ENCODE results near the gene FMN1. TPM values are rescaled to one million over a fixed set of nuclear protein-coding genes. Genes with fewer than 3 reads are reported as not detected.

FMN1 gene
- total and polyA plus RNA-seq, 7 donors, result 0.21 to 20.0 (median 2.5) TPM

DNA sequence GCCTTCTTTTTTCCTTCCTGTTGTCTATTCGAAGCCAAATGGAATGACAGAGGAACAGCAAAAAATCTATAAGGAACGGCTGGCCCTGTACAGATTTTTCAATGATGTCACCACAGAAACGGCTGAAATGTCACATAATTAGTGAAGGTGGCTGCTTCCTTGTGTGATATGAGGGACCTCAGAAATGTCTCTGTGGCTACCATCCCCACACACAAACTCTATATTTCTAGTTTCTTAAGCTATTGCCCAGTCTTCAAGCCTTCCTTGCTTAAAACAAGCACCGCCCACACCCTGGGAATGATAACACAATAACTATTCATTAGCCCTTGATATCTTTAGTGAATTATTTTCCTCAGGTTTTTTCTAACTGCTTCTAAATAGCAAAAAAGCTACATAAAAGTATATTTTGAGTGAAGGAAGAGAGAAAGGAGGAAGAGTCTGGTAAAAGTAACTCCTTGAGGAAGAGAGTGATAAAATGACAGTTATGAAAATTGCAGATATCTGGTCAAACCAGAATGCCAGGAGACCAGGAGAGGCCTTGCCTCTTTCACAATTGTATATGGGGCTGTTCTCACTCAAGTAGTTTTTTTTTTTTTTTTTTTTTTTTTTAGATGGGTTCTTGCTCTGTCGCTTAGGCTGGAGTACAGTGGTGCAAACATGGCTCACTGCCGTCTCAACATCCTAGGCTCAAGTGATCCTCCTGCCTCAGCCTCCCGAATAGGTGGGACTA is 38.7 kb downstream of the FMN1 start:
- WGBS, 3 donors, result 88 to 92% (median 90%) methylated on average over 7 of the region's 7 CpGs

DNA sequence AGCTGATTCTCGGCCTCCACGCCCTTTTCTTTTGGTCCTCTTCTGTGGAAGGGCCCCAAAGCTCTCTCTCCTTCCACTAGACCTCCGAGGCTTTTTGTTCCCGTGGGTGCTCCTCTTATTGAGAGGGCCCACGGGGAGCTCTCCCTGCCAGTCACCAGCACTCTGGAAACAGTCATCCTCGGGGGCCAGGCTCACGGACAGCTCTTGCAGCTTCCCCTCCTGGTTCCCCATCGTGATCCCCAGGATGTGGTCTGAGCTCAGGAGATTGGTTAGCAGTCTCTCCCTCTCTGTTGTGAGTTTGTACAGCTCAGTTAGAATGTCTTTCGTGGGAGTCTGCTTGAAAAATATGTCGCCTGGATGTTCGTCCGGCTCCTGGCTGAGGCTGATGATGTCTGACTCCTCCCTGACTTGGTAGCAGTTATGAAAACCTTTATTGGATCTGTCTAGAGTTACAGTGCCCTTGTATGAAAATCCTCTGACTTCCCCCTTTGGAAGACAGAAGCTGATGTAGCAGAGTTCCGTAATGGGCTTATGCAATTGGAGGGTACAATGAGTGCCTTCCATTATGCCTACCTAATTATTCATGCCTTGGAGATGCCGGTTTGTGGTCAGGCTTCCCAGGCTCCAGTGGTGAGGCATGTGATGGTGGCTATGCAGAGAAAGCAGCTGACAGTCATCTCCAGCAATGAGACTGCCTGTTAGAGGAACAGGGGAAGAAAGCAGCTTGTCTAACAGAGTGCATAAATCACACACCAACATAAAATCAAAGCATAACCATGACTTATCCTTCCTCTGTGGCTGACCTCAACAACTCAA is 40.0 kb downstream of the FMN1 start:
- peak in 1 of 2 donors; percentile 60 for DNase-seq
- Histone ChIP-seq H3K27me3 (ENCODE audit: insufficient read depth in 3 of 3, low read length in 2 of 3) (no peaks in the 10 kb centered on the region), H3K27ac (peak overlapping the region; percentile 61), H3K36me3 (ENCODE audit: insufficient read depth in 1 of 2, low read depth in 1 of 2) (no peaks in the 10 kb centered on the region), H3K4me1 (no peaks in the 10 kb centered on the region), H3K4me3 (peak overlapping the region; percentile 15), H3K9me3 (no peaks in the 10 kb centered on the region)
- intact Hi-C loops (cut with DNase I), result no loop called here
- peak; percentile 80 to 94 (median 86) for ATAC-seq
- WGBS, 3 donors, result 66 to 76% (median 70%) methylated on average over 14 of the region's 14 CpGs
- TF ChIP-seq, protein P1, sequence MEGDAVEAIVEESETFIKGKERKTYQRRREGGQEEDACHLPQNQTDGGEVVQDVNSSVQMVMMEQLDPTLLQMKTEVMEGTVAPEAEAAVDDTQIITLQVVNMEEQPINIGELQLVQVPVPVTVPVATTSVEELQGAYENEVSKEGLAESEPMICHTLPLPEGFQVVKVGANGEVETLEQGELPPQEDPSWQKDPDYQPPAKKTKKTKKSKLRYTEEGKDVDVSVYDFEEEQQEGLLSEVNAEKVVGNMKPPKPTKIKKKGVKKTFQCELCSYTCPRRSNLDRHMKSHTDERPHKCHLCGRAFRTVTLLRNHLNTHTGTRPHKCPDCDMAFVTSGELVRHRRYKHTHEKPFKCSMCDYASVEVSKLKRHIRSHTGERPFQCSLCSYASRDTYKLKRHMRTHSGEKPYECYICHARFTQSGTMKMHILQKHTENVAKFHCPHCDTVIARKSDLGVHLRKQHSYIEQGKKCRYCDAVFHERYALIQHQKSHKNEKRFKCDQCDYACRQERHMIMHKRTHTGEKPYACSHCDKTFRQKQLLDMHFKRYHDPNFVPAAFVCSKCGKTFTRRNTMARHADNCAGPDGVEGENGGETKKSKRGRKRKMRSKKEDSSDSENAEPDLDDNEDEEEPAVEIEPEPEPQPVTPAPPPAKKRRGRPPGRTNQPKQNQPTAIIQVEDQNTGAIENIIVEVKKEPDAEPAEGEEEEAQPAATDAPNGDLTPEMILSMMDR (IDR thresholded peaks at IDR 0.05), result no peak

More for the DNA sequence above, 38.7 kb downstream of the FMN1 start:
- TF ChIP-seq, protein P1 (IDR thresholded peaks at IDR 0.05), result no peak
- no peak for ATAC-seq
- Histone ChIP-seq H3K27ac (no peak overlapping the region), H3K36me3 (ENCODE audit: insufficient read depth in 1 of 2, low read depth in 1 of 2) (no peaks in the 10 kb centered on the region), H3K4me1 (peaks cover 10% of the 10 kb centered on the region), H3K9me3 (no peaks in the 10 kb centered on the region), H3K27me3 (ENCODE audit: insufficient read depth in 3 of 3, low read length in 2 of 3) (no peaks in the 10 kb centered on the region), H3K4me3 (no peak overlapping the region)
- no peak for DNase-seq
- intact Hi-C loops (cut with DNase I), result no loop called here

DNA sequence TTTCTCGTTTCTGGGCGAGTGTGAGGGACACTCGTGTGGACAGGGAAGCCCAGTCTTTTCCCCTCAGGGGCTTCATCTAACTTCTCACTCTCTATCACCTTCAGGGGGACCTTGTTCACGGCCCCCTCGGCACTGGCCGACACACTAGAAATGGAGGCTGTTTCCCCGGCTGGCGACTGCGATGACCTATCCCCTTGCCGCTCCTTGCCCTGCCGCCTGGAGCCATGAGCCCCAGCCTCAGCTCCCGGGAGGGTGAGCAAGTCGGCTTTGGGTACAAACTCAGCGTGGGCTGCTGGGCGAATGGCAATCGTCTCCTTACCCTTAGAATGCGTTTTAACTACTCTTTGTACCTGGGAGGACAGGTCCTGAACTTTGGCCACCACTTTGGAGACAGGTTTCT is 41.0 kb downstream of the FMN1 start:
- TF ChIP-seq, protein P1 (IDR thresholded peaks at IDR 0.05), result no peak
- Histone ChIP-seq H3K4me1 (no peaks in the 10 kb centered on the region), H3K27me3 (ENCODE audit: insufficient read depth in 3 of 3, low read length in 2 of 3) (no peaks in the 10 kb centered on the region), H3K4me3 (peak overlapping the region; percentile 20), H3K9me3 (no peaks in the 10 kb centered on the region), H3K36me3 (ENCODE audit: insufficient read depth in 1 of 2, low read depth in 1 of 2) (no peaks in the 10 kb centered on the region), H3K27ac (no peak overlapping the region)
- WGBS, 3 donors, result 95 to 96% (median 96%) methylated on average over 17 of the region's 17 CpGs
- no peak for DNase-seq
- no peak for ATAC-seq
- intact Hi-C loops (cut with DNase I), result no loop called here

DNA sequence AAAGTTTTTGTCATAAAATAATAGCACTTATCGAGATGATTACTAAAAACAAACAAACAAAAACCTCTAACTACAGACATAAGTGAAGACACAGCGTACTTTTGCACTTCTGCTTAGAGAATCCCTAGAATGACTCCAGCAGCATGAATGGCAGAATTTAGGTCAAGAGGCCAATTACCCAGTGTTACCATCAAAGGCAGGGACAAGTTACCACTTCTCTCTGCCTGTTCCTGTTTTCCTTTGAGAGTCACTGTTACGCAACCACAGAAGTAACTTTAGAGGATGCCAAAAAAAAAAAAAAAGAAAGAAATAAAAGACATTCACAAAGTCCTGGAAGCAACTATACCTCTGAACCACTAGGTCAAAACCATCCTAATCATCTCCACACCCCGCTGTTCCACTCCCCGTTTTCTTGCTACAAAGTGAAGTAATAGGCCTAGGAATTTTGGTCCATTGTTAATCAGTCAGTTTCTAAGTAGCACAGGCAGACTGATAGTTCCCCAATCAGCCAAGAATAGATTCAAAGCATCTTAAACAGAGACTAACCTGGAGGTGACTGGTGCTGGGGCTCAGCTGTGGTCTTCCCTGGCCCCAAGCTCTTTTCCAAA is 41.9 kb downstream of the FMN1 start:
- DNase-seq, result no peak
- Histone ChIP-seq H3K27me3 (ENCODE audit: insufficient read depth in 3 of 3, low read length in 2 of 3) (no peaks in the 10 kb centered on the region), H3K4me1 (no peaks in the 10 kb centered on the region), H3K36me3 (ENCODE audit: insufficient read depth in 1 of 2, low read depth in 1 of 2) (no peaks in the 10 kb centered on the region), H3K9me3 (no peaks in the 10 kb centered on the region), H3K27ac (no peak overlapping the region), H3K4me3 (peak overlapping the region; percentile 20)
- TF ChIP-seq, protein P1 (IDR thresholded peaks at IDR 0.05), result no peak
- WGBS, 3 donors, result 66 to 80% (median 70%) methylated on average over 5 of the region's 5 CpGs
- intact Hi-C loops (cut with DNase I), result no loop called here
- ATAC-seq, result peak in 2 of 4 donors; percentile 31 to 60

All from psoas muscle (tissue), 8 donors.